ENCODE results near the gene NRG3.

- TF ChIP-seq POLR2AphosphoS5 (IDR thresholded peaks at IDR 0.05) (no peak), CTCF (IDR thresholded peaks at IDR 0.05) (no peak), POLR2A (IDR thresholded peaks at IDR 0.05) (no peak), EP300 (IDR thresholded peaks at IDR 0.05; ENCODE audit: low read depth) (no peak)
These were observed at the start of gene NRG3 for GRCh38 chr10:81874875-81875466.

All from transverse colon (tissue), 4 donors.